ENCODE data around the gene SLC30A3. TPM values are rescaled to one million over a fixed set of nuclear protein-coding genes. Genes with fewer than 3 reads are reported as not detected.
A peak's percentile ranks its signal among the peaks of the same experiment; 100 is the strongest.

The SLC30A3 gene
- total and polyA plus RNA-seq, 2 donors (not counting 1 experiment from before 2014, with no cell fraction given): under 0.01 to 0.12 TPM

- H3K27me3 ChIP-seq (ENCODE audit: control insufficient read depth, insufficient read depth, low read length): no peaks in the 10 kb centered on the region
- H2AFZ ChIP-seq (ENCODE audit: low read length): peak within 1 kb of the TSS; percentile 93
- H3K4me2 ChIP-seq (ENCODE audit: extremely low read depth, insufficient read depth, low read length): peak within 1 kb of the TSS; percentile 100
- peaks cover 4% of the 10 kb centered on the region for H3K36me3 ChIP-seq (ENCODE audit: control insufficient read depth, insufficient read depth, low read length)
- H3K9me3 ChIP-seq (ENCODE audit: control insufficient read depth, insufficient read depth, low read depth, low read length): no peaks in the 10 kb centered on the region
- H3K27ac ChIP-seq (ENCODE audit: insufficient read depth, low read length): peak within 1 kb of the TSS; percentile 99
- no peaks in the 10 kb centered on the region for H4K20me1 ChIP-seq (ENCODE audit: control insufficient read depth, extremely low read depth, insufficient read depth, low read length)
- DNase-seq (ENCODE audit: low read depth in 2 of 2): peak; percentile 85 to 86
- H3K79me2 ChIP-seq (ENCODE audit: control insufficient read depth, insufficient read depth, low read length): peaks cover 6% of the 10 kb centered on the region
- H3K4me1 ChIP-seq (ENCODE audit: control insufficient read depth, extremely low read depth, insufficient read depth, low read length): peaks cover 6% of the 10 kb centered on the region
- TF ChIP-seq EZH2 (IDR thresholded peaks at IDR 0.05; ENCODE audit: low read length, missing control alignments) (no peak), CTCF (conservative IDR thresholded peaks at IDR 0.05 in 1 of 2, IDR thresholded peaks at IDR 0.05 in 1 of 2; ENCODE audit: low read depth in 1 of 2, low read length in 2 of 2) (no peak)
- peak within 1 kb of the TSS; percentile 98 for H3K9ac ChIP-seq (ENCODE audit: insufficient read depth, low read length)
- peak within 1 kb of the TSS; percentile 74 to 94 (median 88) for H3K4me3 ChIP-seq (replicated peaks in 1 of 4; ENCODE audit: control extremely low read depth in 1 of 4, insufficient read depth in 1 of 4, low read depth in 3 of 4, low read length in 4 of 4)
These were observed 50.8 kb downstream of the SLC30A3 start, which contains the start of the genes ATRAID and SLC5A6 for GRCh38 chr2:27211943-27212625. Gene ATRAID, plus strand, starts transcription at chr2:27212041. Its CDS starts 328 bp downstream, at chr2:27212369. Gene SLC5A6, minus strand, starts transcription at chr2:27212268. Its CDS starts 4,618 bp downstream, at chr2:27207650.

DNA sequence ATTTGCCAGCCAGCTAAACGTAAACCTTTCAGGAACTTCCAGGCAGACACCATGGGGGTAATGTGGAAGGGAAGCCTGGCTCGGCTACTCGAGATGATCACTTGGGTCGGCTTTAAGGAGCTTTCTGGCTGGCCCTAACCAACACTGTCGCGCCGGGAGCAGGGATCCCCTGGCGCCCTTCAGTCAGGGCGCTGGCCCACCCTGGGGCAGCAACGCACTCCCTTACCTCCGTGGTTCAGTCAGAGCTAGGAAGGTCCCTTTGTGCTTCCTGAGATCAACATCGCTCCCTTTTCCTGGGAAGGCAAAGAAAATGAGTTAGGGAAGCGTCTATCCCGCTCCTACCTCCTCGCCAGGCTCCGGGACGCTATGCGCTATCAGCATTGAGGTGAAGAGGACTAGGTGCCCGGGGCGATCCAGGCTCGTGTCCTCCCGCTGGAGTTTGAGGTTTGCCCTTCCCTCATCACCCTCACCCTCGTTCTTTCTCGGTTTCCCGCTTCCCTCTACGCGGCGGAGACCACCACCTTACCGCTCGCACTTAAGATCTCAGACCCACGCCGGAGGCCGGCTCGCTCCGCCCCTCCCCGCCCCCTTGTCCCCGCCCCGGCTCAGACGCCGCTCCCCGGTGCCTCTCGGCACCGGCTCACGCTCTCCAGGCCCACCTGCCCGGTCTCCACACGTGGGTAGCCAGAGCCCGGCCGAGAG is 51.5 kb downstream of the SLC30A3 start:
- Histone ChIP-seq H3K36me3 (ENCODE audit: control insufficient read depth, insufficient read depth, low read length) (peaks cover 7% of the 10 kb centered on the region), H3K9ac (ENCODE audit: insufficient read depth, low read length) (peak overlapping the region; percentile 98), H3K27me3 (ENCODE audit: control insufficient read depth, insufficient read depth, low read length) (no peaks in the 10 kb centered on the region), H3K9me3 (ENCODE audit: control insufficient read depth, insufficient read depth, low read depth, low read length) (no peaks in the 10 kb centered on the region), H4K20me1 (ENCODE audit: control insufficient read depth, extremely low read depth, insufficient read depth, low read length) (no peaks in the 10 kb centered on the region), H2AFZ (ENCODE audit: low read length) (peak overlapping the region; percentile 93), H3K4me1 (ENCODE audit: control insufficient read depth, extremely low read depth, insufficient read depth, low read length) (peaks cover 4% of the 10 kb centered on the region), H3K4me2 (ENCODE audit: extremely low read depth, insufficient read depth, low read length) (peak overlapping the region; percentile 100), H3K27ac (ENCODE audit: insufficient read depth, low read length) (peak overlapping the region; percentile 34), H3K79me2 (ENCODE audit: control insufficient read depth, insufficient read depth, low read length) (peaks cover 6% of the 10 kb centered on the region), H3K4me3 (replicated peaks in 1 of 4; ENCODE audit: control extremely low read depth in 1 of 4, insufficient read depth in 1 of 4, low read depth in 3 of 4, low read length in 4 of 4) (peak overlapping the region; percentile 64 to 94 (median 80))
- TF ChIP-seq EZH2 (IDR thresholded peaks at IDR 0.05; ENCODE audit: low read length, missing control alignments) (no peak), CTCF (conservative IDR thresholded peaks at IDR 0.05 in 1 of 2, IDR thresholded peaks at IDR 0.05 in 1 of 2; ENCODE audit: low read depth in 1 of 2, low read length in 2 of 2) (no peak)
- no peak for DNase-seq (ENCODE audit: low read depth in 2 of 2)

DNA sequence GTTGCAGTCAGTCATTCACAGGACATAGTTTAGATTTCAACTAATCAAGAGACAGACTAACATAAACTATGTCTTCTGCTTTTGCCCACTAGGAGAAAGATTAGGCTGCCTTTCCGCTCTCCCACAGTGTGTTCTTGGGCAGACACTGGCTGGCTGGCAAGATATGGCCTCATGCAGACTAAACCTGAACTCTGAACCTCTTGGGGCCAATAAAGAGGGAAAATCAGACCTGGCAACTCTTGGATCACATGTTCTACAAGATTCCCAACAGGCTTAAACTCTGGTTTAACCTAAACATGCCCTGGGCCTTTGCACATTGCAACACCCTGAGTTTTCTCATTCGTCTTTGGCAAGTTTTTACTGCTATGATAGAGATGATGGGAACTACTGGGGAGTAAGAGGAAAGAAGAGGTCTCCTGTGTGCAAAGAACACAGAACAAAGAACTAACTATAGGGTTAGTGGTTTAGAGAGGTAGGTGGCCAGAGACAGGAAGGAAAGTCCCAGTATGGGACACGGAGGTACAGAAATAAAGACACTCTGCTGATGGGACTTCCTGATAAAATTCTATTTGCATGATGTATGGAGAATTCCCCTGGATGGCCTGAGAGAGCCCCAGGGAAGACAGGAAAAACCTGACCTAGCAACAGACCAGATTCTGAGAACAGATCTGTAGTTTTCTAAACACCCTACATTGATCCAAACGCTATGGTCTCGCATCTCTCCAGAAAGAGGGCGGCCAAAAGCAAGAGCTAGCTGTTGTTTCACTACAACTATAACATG is 53.0 kb downstream of the SLC30A3 start:
- Histone ChIP-seq H3K79me2 (ENCODE audit: control insufficient read depth, insufficient read depth, low read length) (peaks cover 6% of the 10 kb centered on the region), H3K9me3 (ENCODE audit: control insufficient read depth, insufficient read depth, low read depth, low read length) (no peaks in the 10 kb centered on the region), H3K4me2 (ENCODE audit: extremely low read depth, insufficient read depth, low read length) (no peak overlapping the region), H3K27ac (ENCODE audit: insufficient read depth, low read length) (no peak overlapping the region), H3K9ac (ENCODE audit: insufficient read depth, low read length) (no peak overlapping the region), H3K4me3 (replicated peaks in 1 of 4; ENCODE audit: control extremely low read depth in 1 of 4, insufficient read depth in 1 of 4, low read depth in 3 of 4, low read length in 4 of 4) (no peak overlapping the region), H3K27me3 (ENCODE audit: control insufficient read depth, insufficient read depth, low read length) (no peaks in the 10 kb centered on the region), H3K4me1 (ENCODE audit: control insufficient read depth, extremely low read depth, insufficient read depth, low read length) (peaks cover 4% of the 10 kb centered on the region), H2AFZ (ENCODE audit: low read length) (no peak overlapping the region), H3K36me3 (ENCODE audit: control insufficient read depth, insufficient read depth, low read length) (peaks cover 8% of the 10 kb centered on the region), H4K20me1 (ENCODE audit: control insufficient read depth, extremely low read depth, insufficient read depth, low read length) (no peaks in the 10 kb centered on the region)
- peak in 1 of 2 donors; percentile 62 for DNase-seq (ENCODE audit: low read depth in 2 of 2)
- TF ChIP-seq EZH2 (IDR thresholded peaks at IDR 0.05; ENCODE audit: low read length, missing control alignments): no peak
- no peak for TF ChIP-seq CTCF (conservative IDR thresholded peaks at IDR 0.05 in 1 of 2, IDR thresholded peaks at IDR 0.05 in 1 of 2; ENCODE audit: low read depth in 1 of 2, low read length in 2 of 2)

Measured in fibroblast of lung (primary cell).